OCI-LY3 (cell line): Measurements from ENCODE around the gene ZNF627.

Experiments used
- EZH2phosphoT487 ChIP-seq: fragments of 200-600 bp; shearing (Covaris generic); IDR thresholded peaks from 2 replicates; pipeline ENCODE4 v1.6.1; 2018; ENCODE audit warnings: antibody characterized with exemption, mixed run types, low read depth
- TF ChIP-seq, protein P1 (sequence below): fragments of 200-600, 300-600 bp; sonication (generic); IDR thresholded peaks from 2 replicates; pipeline ENCODE4 v1.5.1; 2014; ENCODE audit warnings: antibody characterized with exemption, low read length, low read depth

DNA sequence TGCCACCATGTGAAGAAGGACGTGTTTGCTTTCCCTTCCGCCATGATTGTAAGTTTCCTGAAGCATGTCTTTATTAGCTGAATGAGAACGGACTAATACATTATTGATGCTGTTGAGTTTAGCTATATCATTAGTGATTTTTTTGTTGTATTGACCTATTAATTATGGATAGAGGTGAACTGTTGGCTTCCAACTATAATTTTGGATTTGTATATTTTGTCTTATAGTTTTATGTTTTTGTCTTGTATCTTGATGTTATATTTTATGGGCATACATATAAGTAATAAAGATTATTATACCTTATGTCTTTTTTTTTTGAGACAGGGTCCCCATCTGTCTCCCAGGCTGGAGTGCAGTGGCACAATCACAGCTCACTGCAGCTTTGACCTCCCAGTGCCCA, 45.6 kb downstream of the ZNF627 start:
- TF ChIP-seq, protein P1, sequence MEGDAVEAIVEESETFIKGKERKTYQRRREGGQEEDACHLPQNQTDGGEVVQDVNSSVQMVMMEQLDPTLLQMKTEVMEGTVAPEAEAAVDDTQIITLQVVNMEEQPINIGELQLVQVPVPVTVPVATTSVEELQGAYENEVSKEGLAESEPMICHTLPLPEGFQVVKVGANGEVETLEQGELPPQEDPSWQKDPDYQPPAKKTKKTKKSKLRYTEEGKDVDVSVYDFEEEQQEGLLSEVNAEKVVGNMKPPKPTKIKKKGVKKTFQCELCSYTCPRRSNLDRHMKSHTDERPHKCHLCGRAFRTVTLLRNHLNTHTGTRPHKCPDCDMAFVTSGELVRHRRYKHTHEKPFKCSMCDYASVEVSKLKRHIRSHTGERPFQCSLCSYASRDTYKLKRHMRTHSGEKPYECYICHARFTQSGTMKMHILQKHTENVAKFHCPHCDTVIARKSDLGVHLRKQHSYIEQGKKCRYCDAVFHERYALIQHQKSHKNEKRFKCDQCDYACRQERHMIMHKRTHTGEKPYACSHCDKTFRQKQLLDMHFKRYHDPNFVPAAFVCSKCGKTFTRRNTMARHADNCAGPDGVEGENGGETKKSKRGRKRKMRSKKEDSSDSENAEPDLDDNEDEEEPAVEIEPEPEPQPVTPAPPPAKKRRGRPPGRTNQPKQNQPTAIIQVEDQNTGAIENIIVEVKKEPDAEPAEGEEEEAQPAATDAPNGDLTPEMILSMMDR, result no peak
- TF ChIP-seq EZH2phosphoT487, result no peak
